Endothelial cell of umbilical vein (primary cell): ENCODE measurements around the gene LIMD2. TPM values are rescaled to one million over a fixed set of nuclear protein-coding genes. Genes with fewer than 3 reads are reported as not detected.

Experiments
- BruUV-seq: library from RNA; stranded (reverse); fragments of 400-500 nt; replicated peaks from 2 replicates; lab custom pipeline; 2021; lab: Mats Ljungman, UMichigan
- CTCF ChIA-PET: fragments of 300-600, 350-600 bp; sonication (Branson Sonifier 250); formaldehyde crosslinking; loops from one replicate; lab custom pipeline; 2021; ENCODE audit warnings: antibody characterized with exemption, inconsistent platforms; lab: Charles Lee
- POLR2A ChIA-PET: fragments of 300-600, 350-600 bp; sonication (Branson Sonifier 250); formaldehyde crosslinking; loops from one replicate; lab custom pipeline; 2021; ENCODE audit warnings: antibody characterized with exemption, inconsistent platforms; lab: Charles Lee
- DNase-seq: peaks from one replicate; pipeline ENCODE4 v3.0.0-alpha.2; 2011; ENCODE audit warnings: low read depth, low spot score
- FAIRE-seq: peaks from 2 replicates; lab custom pipeline; 2011; peaks lifted over from hg19 to GRCh38; lab: Jason Lieb, UNC
- H2AFZ ChIP-seq: 2 replicates; pipeline ENCODE4 v1.6.0; 2012; ENCODE audit warnings: low read depth, low read length, control low read depth, inconsistent platforms
- H3K27ac ChIP-seq: 2 replicates; pipeline ENCODE4 v1.5.1; 2011; ENCODE audit warnings: low read depth, mild to moderate bottlenecking, control low read depth, low read length, moderate library complexity; ENCODE audit not compliant: insufficient read depth
- H3K27me3 ChIP-seq, 2 experiments: 2 replicates each; pipeline versions ENCODE4 v1.6.0 to v1.6.1; 2011; ENCODE audit warnings: low read length in 2 of 2, mixed read lengths in 1 of 2; ENCODE audit not compliant: control insufficient read depth in 2 of 2, insufficient read depth in 2 of 2
- H3K36me3 ChIP-seq, 2 experiments: 2 replicates in 1 of 2; 3 replicates in 1 of 2; pipeline ENCODE4 v1.5.1; 2011; ENCODE audit warnings: low read length in 2 of 2, mild to moderate bottlenecking in 1 of 2, moderate library complexity in 1 of 2; ENCODE audit not compliant: control insufficient read depth in 2 of 2, insufficient read depth in 2 of 2; ENCODE audit errors: extremely low read depth in 1 of 2
- H3K4me1 ChIP-seq: 3 replicates; pipeline ENCODE4 v1.5.1; 2011; ENCODE audit warnings: mild to moderate bottlenecking, low read length; ENCODE audit not compliant: control insufficient read depth, insufficient read depth; ENCODE audit errors: extremely low read depth
- H3K4me2 ChIP-seq: 2 replicates; pipeline ENCODE4 v1.6.1; 2011; ENCODE audit warnings: low read length, control low read depth, mixed read lengths; ENCODE audit not compliant: insufficient read depth
- H3K4me3 ChIP-seq, 3 experiments: fragments of 200-600 bp in 1 of 3; sonication (generic), shearing (Covaris generic) in 1 of 3; replicated peaks in 1 of 3; 2 replicates each; pipeline ENCODE4 v1.5.1; 2011 to 2016; ENCODE audit warnings: control low read depth in 3 of 3, low read length in 3 of 3, mild to moderate bottlenecking in 2 of 3, inconsistent platforms in 1 of 3, low read depth in 1 of 3, moderate library complexity in 1 of 3; ENCODE audit not compliant: insufficient read depth in 1 of 3
- H3K79me2 ChIP-seq: 2 replicates; pipeline ENCODE4 v1.6.0; 2012; ENCODE audit warnings: low read length, inconsistent platforms; ENCODE audit not compliant: control insufficient read depth, insufficient read depth
- H3K9ac ChIP-seq: replicated peaks from 2 replicates; pipeline ENCODE3; 2011; ENCODE audit warnings: low read length, control low read depth; ENCODE audit not compliant: insufficient read depth; ENCODE audit errors: extremely low read depth
- H3K9me1 ChIP-seq: replicated peaks from 3 replicates; pipeline ENCODE4 v1.6.0; 2011; ENCODE audit warnings: mild to moderate bottlenecking, low read length; ENCODE audit not compliant: control insufficient read depth, insufficient read depth; ENCODE audit errors: extremely low read depth
- H3K9me3 ChIP-seq: replicated peaks from 2 replicates; pipeline ENCODE4 v1.5.1; 2012; ENCODE audit warnings: low read length, inconsistent platforms; ENCODE audit not compliant: control insufficient read depth, insufficient read depth
- H4K20me1 ChIP-seq: replicated peaks from 2 replicates; pipeline ENCODE3; 2011; ENCODE audit warnings: mild to moderate bottlenecking, low read length; ENCODE audit not compliant: control insufficient read depth, insufficient read depth; ENCODE audit errors: extremely low read depth
- CTCF ChIP-seq, 2 donors: IDR thresholded peaks; 1 replicate in 1 of 2; 2 replicates in 1 of 2; pipeline ENCODE4 v1.5.1; 2011; ENCODE audit warnings: low read length in 2 of 2, mild to moderate bottlenecking in 2 of 2, moderate library complexity in 2 of 2, control low read depth in 1 of 2, inconsistent platforms in 1 of 2, low read depth in 1 of 2; ENCODE audit not compliant: insufficient read depth in 1 of 2; ENCODE audit errors: extremely low read depth in 1 of 2
- EZH2 ChIP-seq: IDR thresholded peaks from 2 replicates; pipeline ENCODE4 v1.6.1; 2012; ENCODE audit warnings: borderline replicate concordance, low read depth, mild to moderate bottlenecking, moderate library complexity, low read length, inconsistent platforms; ENCODE audit not compliant: severe bottlenecking
- FOS ChIP-seq: IDR thresholded peaks from 2 replicates; pipeline ENCODE4 v1.6.1; 2011; ENCODE audit warnings: mild to moderate bottlenecking, low read length, moderate library complexity, borderline replicate concordance; ENCODE audit not compliant: insufficient read depth
- GATA2 ChIP-seq: IDR thresholded peaks from 2 replicates; pipeline ENCODE4 v1.7.0; 2011; ENCODE audit warnings: low read depth, mild to moderate bottlenecking, moderate library complexity, mixed read lengths, low read length; ENCODE audit not compliant: insufficient read length, insufficient read depth
- JUN ChIP-seq: IDR thresholded peaks from 2 replicates; pipeline ENCODE4 v1.6.1; 2011; ENCODE audit warnings: borderline replicate concordance, low read depth; ENCODE audit not compliant: insufficient read length, insufficient read depth
- MAX ChIP-seq: IDR thresholded peaks from 2 replicates; pipeline ENCODE4 v1.6.1; 2011; ENCODE audit not compliant: insufficient read depth, insufficient read length
- MYC ChIP-seq: IDR thresholded peaks from one replicate; pipeline ENCODE4 v1.6.1; 2011; ENCODE audit warnings: mild to moderate bottlenecking, low read depth, low read length
- POLR2A ChIP-seq: IDR thresholded peaks from 2 replicates; pipeline ENCODE4 v1.6.1; 2012; ENCODE audit warnings: low read depth, mild to moderate bottlenecking, control low read depth, low read length
- POLR2AphosphoS5 ChIP-seq: IDR thresholded peaks from 2 replicates; pipeline ENCODE4 v1.6.1; 2012; ENCODE audit warnings: low read depth, mild to moderate bottlenecking, control low read depth, low read length, moderate library complexity; ENCODE audit not compliant: insufficient read depth
- dilution Hi-C: fragments of 300-500 bp; cut with MboI; formaldehyde crosslinking; loops from one replicate; pipeline ENCODE4 v1.15.0; 2019; ENCODE audit warnings: low sequenced_read_pairs; ENCODE audit not compliant: extremely low pct_ligation_motif_present
- intact Hi-C: fragments of 100-400 bp; cut with micrococcal nuclease; formaldehyde crosslinking; loops from one replicate; pipeline ENCODE4 v1.10.0; 2022
- polyA plus RNA-seq, 4 experiments: library from polyadenylated mRNA; depleted of rRNA in 3 of 4; stranded (reverse) in 3 of 4; unstranded in 1 of 4; fragments of >200 nt; gene quantifications; 2 replicates each; pipeline versions ENCODE4 v1.2.1 to v1.2.3, GENCODE V29; 2011 to 2012; ENCODE audit warnings: missing spikeins in 1 of 4
- total RNA-seq: library from RNA; stranded (reverse); gene quantifications from 2 replicates; pipeline ENCODE4 v1.2.3, GENCODE V29; 2021

Gene LIMD2
- total and polyA plus RNA-seq, 2 donors (not counting 3 experiments of a cell fraction or from before 2014, with no cell fraction given), result 69.0 to 83.9 TPM

- POLR2A ChIA-PET, result no interaction called here
- DNase-seq (no peak), FAIRE-seq (no peak)
- TF ChIP-seq POLR2AphosphoS5 (no peak), MAX (no peak), MYC (no peak)
- no peaks in the 10 kb centered on the region for H3K9me3 ChIP-seq
- no peak overlapping the region for H2AFZ ChIP-seq
- CTCF ChIA-PET, result interaction anchor here (1.0 to 2.0 kb wide), 4 partner anchors 14 to 60 kb away, joined by 3 to 12 read pairs (median 3); partner anchors contain the start of gene MAP3K3
- no peak overlapping the region for H3K9ac ChIP-seq
- no peaks in the 10 kb centered on the region for H3K27me3 ChIP-seq
- H3K9me1 ChIP-seq, result no peaks in the 10 kb centered on the region
- H3K4me2 ChIP-seq, result no peak overlapping the region
- H3K79me2 ChIP-seq, result peaks cover 3% of the 10 kb centered on the region
- no peaks in the 10 kb centered on the region for H4K20me1 ChIP-seq
- peaks cover 23% of the 10 kb centered on the region for H3K4me1 ChIP-seq
- no peak overlapping the region for H3K4me3 ChIP-seq
- intact Hi-C loops, result no loop called here
- H3K36me3 ChIP-seq, result peaks cover 5 to 21% of the 10 kb centered on the region in 2 experiments
- dilution Hi-C loops, result no loop called here
- no TSS peak for BruUV-seq
- H3K27ac ChIP-seq, result no peak overlapping the region
Measured at GRCh38 chr17:63682981-63683380, 16.9 kb downstream of the LIMD2 start.

- no peak overlapping the region for H3K4me2 ChIP-seq
- H3K36me3 ChIP-seq, result peaks cover 4 to 24% of the 10 kb centered on the region in 2 experiments
- H3K4me1 ChIP-seq, result peaks cover 29% of the 10 kb centered on the region
- DNase-seq (no peak), FAIRE-seq (no peak)
- no peak overlapping the region for H2AFZ ChIP-seq
- no peaks in the 10 kb centered on the region for H4K20me1 ChIP-seq
- ChIA-PET CTCF (interaction anchor here (1.1 to 2.0 kb wide), 4 partner anchors 15 to 60 kb away, joined by 3 to 12 read pairs (median 4); partner anchors contain the start of gene MAP3K3), POLR2A (no interaction called here)
- dilution Hi-C loops (no loop called here), intact Hi-C loops (no loop called here)
- H3K27ac ChIP-seq, result no peak overlapping the region
- no peaks in the 10 kb centered on the region for H3K27me3 ChIP-seq
- no peak overlapping the region for H3K9ac ChIP-seq
- H3K4me3 ChIP-seq, result no peak overlapping the region
- BruUV-seq, result no TSS peak
- H3K9me3 ChIP-seq, result no peaks in the 10 kb centered on the region
- TF ChIP-seq MYC (no peak), FOS (no peak), CTCF (IDR thresholded peaks at IDR 0.05; ENCODE audit: extremely low read depth in 1 of 2, insufficient read depth in 1 of 2, low read depth in 1 of 2, low read length in 2 of 2) (no peak), JUN (no peak), POLR2A (no peak), GATA2 (no peak), MAX (no peak), POLR2AphosphoS5 (no peak), EZH2 (no peak)
- H3K9me1 ChIP-seq, result no peaks in the 10 kb centered on the region
- peaks cover 6% of the 10 kb centered on the region for H3K79me2 ChIP-seq
Measured at GRCh38 chr17:63682441-63682840, 17.5 kb downstream of the LIMD2 start.
